C4-2B (cell line): ENCODE results near the gene A2M.

Experiments used
- ZFX ChIP-seq: fragments of 450-650 bp; IDR thresholded peaks from 2 replicates; pipeline ENCODE4 v1.6.1; 2017
- TF ChIP-seq, protein P1 (sequence below): fragments of 450-650 bp; conservative IDR thresholded peaks from 2 replicates; pipeline ENCODE4 v1.5.1; 2017; ENCODE audit warnings: mild to moderate bottlenecking

DNA sequence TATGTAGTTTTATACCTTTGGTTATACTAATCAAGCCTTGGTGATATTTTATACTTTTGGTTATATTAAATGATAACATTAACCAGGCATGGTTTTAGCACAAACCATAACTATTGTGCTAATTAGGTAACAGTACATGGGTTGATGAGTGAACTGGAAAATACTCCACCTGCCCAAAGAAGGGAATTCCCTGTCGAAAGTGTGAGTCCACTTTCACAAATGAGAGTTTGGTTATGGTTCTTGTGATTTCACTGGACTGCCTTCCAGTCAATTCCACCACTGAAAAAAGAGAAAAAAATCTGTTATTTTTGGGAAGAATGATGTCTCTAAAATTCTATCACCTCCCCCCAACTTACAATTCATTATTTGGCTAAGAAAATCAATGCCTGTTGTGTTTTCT, 9.7 kb downstream of the A2M start:
- TF ChIP-seq, protein P1, sequence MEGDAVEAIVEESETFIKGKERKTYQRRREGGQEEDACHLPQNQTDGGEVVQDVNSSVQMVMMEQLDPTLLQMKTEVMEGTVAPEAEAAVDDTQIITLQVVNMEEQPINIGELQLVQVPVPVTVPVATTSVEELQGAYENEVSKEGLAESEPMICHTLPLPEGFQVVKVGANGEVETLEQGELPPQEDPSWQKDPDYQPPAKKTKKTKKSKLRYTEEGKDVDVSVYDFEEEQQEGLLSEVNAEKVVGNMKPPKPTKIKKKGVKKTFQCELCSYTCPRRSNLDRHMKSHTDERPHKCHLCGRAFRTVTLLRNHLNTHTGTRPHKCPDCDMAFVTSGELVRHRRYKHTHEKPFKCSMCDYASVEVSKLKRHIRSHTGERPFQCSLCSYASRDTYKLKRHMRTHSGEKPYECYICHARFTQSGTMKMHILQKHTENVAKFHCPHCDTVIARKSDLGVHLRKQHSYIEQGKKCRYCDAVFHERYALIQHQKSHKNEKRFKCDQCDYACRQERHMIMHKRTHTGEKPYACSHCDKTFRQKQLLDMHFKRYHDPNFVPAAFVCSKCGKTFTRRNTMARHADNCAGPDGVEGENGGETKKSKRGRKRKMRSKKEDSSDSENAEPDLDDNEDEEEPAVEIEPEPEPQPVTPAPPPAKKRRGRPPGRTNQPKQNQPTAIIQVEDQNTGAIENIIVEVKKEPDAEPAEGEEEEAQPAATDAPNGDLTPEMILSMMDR: no peak
- no peak for TF ChIP-seq ZFX
